H1 (cell line): ENCODE data around the gene SPACDR. TPM values are rescaled to one million over a fixed set of nuclear protein-coding genes. Genes with fewer than 3 reads are reported as not detected.

Experiments used
- CTBP2 ChIP-seq: IDR thresholded peaks from 2 replicates; pipeline ENCODE4 v1.7.0; 2011; ENCODE audit warnings: borderline replicate concordance, mild to moderate bottlenecking, moderate library complexity, mixed read lengths, low read length; ENCODE audit not compliant: insufficient read depth, insufficient read length
- JUND ChIP-seq: IDR thresholded peaks from 2 replicates; pipeline ENCODE4 v1.6.1; 2011; ENCODE audit warnings: mild to moderate bottlenecking, improper control_type of control experiment, low read length
- RNF2 ChIP-seq: fragments of 200-900, 300-1000 bp; sonication (generic); IDR thresholded peaks from 2 replicates; pipeline ENCODE4 v1.7.1; 2016; ENCODE audit warnings: borderline replicate concordance, low read depth, mild to moderate bottlenecking, antibody characterized with exemption, low read length; ENCODE audit not compliant: poor library complexity, severe bottlenecking; ENCODE audit errors: missing control alignments
- RXRA ChIP-seq: IDR thresholded peaks from 2 replicates; pipeline ENCODE4 v1.6.1; 2011; ENCODE audit warnings: low read depth, mild to moderate bottlenecking, low read length, moderate library complexity; ENCODE audit not compliant: insufficient read depth
- SIX5 ChIP-seq: IDR thresholded peaks from 2 replicates; pipeline ENCODE4 v1.6.1; 2011; ENCODE audit warnings: mild to moderate bottlenecking, low read depth, low read length
- TCF12 ChIP-seq: IDR thresholded peaks from 2 replicates; pipeline ENCODE4 v1.6.1; 2011; ENCODE audit warnings: low read depth, mild to moderate bottlenecking, low read length
- polyA plus RNA-seq, 7 experiments: library from polyadenylated mRNA; depleted of rRNA in 3 of 7; stranded (reverse) in 5 of 7; unstranded in 2 of 7; fragments of >200 nt in 5 of 7; fragments of 200-250 nt in 2 of 7; gene quantifications; 1 replicate in 5 of 7; 2 replicates in 1 of 7; 4 replicates in 1 of 7; pipeline versions ENCODE4 v1.2.1 to v1.2.3, GENCODE V29; 2011 to 2013; ENCODE audit warnings: missing spikeins in 2 of 7, mixed read lengths in 2 of 7
- total RNA-seq: library from RNA; stranded (reverse); fragmentation: NEBNext Ultra II Directional; extraction: Animal tissue kit (Norgen Biotek cat#: 25700); gene quantifications from 2 replicates; pipeline ENCODE4 v1.2.1, GENCODE V29; 2021
- TF ChIP-seq, protein P1 (sequence below), 3 experiments: IDR thresholded peaks; 1 replicate in 2 of 3; 2 replicates in 1 of 3; pipeline versions ENCODE4 v1.5.1 to v1.6.1; 2011; ENCODE audit warnings: low read length in 3 of 3, mild to moderate bottlenecking in 3 of 3, inconsistent platforms in 2 of 3, low read depth in 1 of 3, moderate library complexity in 1 of 3; ENCODE audit not compliant: insufficient read depth in 1 of 3; ENCODE audit errors: control extremely low read depth in 1 of 3
- TF ChIP-seq, protein P2 (sequence below): fragments of 300-600 bp; sonication (generic); IDR thresholded peaks from 2 replicates; pipeline ENCODE4 v1.7.1; 2012; ENCODE audit warnings: low read length, moderate library complexity, mild to moderate bottlenecking, inconsistent platforms; ENCODE audit not compliant: insufficient replicate concordance

SPACDR gene
- total and polyA plus RNA-seq, 2 of the 8 experiments (the other 6 are each of a cell fraction or from before 2014, with no cell fraction given): 0.26 TPM; not detected in 1

- TF ChIP-seq CTBP2: no peak
- no peak for TF ChIP-seq JUND
- TF ChIP-seq SIX5: no peak
- TF ChIP-seq RNF2: no peak
- TF ChIP-seq RXRA: no peak
- no peak for TF ChIP-seq TCF12
- TF ChIP-seq, protein P1, sequence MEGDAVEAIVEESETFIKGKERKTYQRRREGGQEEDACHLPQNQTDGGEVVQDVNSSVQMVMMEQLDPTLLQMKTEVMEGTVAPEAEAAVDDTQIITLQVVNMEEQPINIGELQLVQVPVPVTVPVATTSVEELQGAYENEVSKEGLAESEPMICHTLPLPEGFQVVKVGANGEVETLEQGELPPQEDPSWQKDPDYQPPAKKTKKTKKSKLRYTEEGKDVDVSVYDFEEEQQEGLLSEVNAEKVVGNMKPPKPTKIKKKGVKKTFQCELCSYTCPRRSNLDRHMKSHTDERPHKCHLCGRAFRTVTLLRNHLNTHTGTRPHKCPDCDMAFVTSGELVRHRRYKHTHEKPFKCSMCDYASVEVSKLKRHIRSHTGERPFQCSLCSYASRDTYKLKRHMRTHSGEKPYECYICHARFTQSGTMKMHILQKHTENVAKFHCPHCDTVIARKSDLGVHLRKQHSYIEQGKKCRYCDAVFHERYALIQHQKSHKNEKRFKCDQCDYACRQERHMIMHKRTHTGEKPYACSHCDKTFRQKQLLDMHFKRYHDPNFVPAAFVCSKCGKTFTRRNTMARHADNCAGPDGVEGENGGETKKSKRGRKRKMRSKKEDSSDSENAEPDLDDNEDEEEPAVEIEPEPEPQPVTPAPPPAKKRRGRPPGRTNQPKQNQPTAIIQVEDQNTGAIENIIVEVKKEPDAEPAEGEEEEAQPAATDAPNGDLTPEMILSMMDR (IDR thresholded peaks at IDR 0.05; ENCODE audit: control extremely low read depth in 1 of 3, insufficient read depth in 1 of 3, low read depth in 1 of 3, low read length in 3 of 3): no peak
- TF ChIP-seq, protein P2, sequence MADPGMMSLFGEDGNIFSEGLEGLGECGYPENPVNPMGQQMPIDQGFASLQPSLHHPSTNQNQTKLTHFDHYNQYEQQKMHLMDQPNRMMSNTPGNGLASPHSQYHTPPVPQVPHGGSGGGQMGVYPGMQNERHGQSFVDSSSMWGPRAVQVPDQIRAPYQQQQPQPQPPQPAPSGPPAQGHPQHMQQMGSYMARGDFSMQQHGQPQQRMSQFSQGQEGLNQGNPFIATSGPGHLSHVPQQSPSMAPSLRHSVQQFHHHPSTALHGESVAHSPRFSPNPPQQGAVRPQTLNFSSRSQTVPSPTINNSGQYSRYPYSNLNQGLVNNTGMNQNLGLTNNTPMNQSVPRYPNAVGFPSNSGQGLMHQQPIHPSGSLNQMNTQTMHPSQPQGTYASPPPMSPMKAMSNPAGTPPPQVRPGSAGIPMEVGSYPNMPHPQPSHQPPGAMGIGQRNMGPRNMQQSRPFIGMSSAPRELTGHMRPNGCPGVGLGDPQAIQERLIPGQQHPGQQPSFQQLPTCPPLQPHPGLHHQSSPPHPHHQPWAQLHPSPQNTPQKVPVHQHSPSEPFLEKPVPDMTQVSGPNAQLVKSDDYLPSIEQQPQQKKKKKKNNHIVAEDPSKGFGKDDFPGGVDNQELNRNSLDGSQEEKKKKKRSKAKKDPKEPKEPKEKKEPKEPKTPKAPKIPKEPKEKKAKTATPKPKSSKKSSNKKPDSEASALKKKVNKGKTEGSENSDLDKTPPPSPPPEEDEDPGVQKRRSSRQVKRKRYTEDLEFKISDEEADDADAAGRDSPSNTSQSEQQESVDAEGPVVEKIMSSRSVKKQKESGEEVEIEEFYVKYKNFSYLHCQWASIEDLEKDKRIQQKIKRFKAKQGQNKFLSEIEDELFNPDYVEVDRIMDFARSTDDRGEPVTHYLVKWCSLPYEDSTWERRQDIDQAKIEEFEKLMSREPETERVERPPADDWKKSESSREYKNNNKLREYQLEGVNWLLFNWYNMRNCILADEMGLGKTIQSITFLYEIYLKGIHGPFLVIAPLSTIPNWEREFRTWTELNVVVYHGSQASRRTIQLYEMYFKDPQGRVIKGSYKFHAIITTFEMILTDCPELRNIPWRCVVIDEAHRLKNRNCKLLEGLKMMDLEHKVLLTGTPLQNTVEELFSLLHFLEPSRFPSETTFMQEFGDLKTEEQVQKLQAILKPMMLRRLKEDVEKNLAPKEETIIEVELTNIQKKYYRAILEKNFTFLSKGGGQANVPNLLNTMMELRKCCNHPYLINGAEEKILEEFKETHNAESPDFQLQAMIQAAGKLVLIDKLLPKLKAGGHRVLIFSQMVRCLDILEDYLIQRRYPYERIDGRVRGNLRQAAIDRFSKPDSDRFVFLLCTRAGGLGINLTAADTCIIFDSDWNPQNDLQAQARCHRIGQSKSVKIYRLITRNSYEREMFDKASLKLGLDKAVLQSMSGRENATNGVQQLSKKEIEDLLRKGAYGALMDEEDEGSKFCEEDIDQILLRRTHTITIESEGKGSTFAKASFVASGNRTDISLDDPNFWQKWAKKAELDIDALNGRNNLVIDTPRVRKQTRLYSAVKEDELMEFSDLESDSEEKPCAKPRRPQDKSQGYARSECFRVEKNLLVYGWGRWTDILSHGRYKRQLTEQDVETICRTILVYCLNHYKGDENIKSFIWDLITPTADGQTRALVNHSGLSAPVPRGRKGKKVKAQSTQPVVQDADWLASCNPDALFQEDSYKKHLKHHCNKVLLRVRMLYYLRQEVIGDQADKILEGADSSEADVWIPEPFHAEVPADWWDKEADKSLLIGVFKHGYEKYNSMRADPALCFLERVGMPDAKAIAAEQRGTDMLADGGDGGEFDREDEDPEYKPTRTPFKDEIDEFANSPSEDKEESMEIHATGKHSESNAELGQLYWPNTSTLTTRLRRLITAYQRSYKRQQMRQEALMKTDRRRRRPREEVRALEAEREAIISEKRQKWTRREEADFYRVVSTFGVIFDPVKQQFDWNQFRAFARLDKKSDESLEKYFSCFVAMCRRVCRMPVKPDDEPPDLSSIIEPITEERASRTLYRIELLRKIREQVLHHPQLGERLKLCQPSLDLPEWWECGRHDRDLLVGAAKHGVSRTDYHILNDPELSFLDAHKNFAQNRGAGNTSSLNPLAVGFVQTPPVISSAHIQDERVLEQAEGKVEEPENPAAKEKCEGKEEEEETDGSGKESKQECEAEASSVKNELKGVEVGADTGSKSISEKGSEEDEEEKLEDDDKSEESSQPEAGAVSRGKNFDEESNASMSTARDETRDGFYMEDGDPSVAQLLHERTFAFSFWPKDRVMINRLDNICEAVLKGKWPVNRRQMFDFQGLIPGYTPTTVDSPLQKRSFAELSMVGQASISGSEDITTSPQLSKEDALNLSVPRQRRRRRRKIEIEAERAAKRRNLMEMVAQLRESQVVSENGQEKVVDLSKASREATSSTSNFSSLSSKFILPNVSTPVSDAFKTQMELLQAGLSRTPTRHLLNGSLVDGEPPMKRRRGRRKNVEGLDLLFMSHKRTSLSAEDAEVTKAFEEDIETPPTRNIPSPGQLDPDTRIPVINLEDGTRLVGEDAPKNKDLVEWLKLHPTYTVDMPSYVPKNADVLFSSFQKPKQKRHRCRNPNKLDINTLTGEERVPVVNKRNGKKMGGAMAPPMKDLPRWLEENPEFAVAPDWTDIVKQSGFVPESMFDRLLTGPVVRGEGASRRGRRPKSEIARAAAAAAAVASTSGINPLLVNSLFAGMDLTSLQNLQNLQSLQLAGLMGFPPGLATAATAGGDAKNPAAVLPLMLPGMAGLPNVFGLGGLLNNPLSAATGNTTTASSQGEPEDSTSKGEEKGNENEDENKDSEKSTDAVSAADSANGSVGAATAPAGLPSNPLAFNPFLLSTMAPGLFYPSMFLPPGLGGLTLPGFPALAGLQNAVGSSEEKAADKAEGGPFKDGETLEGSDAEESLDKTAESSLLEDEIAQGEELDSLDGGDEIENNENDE: no peak
Observed at GRCh38 chr7:100438172-100438571, 25.9 kb downstream of the SPACDR start (continued).
